ENCODE measurements around the gene TMEM52. TPM values are rescaled to one million over a fixed set of nuclear protein-coding genes. Genes with fewer than 3 reads are reported as not detected.
"Not testable (repeated sequence)": the region's sequence is repeated elsewhere in the genome, so short reads cannot be mapped to it uniquely, and the experiment has no call there.

TMEM52 gene
- total RNA-seq, 4 donors from 2014 or later: 0.74 to 5.7 (median 3.5) TPM

DNA sequence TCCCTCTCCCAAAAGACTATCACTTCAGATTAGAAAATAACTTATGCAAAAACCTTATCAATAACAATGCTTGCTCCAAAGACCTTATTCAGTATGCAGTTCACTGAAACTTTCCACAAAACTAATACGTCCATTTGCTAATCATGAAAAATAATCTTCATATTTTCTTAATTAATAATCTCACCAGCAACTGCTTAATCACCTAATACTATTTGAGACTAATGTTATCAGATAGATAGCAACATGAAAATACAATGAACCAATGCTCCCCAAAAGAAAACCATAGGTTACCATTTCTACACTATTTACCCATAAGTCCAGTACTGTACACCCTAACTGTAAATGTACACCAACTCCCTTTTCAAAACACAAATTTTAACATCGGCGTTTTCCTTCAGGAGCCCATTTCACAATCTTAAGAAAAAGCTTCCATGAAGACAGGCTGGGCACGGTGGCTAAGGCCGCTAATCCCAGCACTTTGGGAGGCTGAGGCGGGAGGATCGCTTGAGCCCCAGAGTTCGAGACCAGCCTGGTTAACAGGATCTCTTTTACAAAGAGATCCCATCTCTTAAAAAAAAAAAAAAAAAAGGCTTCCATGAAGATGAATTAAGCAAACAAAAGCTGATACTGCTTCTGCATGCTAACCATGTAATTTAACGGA is 29.9 kb downstream of the TMEM52 start:
- no peak for ATAC-seq (ENCODE audit: low FRiP score)
- TF ChIP-seq, protein P1, sequence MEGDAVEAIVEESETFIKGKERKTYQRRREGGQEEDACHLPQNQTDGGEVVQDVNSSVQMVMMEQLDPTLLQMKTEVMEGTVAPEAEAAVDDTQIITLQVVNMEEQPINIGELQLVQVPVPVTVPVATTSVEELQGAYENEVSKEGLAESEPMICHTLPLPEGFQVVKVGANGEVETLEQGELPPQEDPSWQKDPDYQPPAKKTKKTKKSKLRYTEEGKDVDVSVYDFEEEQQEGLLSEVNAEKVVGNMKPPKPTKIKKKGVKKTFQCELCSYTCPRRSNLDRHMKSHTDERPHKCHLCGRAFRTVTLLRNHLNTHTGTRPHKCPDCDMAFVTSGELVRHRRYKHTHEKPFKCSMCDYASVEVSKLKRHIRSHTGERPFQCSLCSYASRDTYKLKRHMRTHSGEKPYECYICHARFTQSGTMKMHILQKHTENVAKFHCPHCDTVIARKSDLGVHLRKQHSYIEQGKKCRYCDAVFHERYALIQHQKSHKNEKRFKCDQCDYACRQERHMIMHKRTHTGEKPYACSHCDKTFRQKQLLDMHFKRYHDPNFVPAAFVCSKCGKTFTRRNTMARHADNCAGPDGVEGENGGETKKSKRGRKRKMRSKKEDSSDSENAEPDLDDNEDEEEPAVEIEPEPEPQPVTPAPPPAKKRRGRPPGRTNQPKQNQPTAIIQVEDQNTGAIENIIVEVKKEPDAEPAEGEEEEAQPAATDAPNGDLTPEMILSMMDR (IDR thresholded peaks at IDR 0.05): no peak
- DNase-seq (ENCODE audit: low spot score): no peak

DNA sequence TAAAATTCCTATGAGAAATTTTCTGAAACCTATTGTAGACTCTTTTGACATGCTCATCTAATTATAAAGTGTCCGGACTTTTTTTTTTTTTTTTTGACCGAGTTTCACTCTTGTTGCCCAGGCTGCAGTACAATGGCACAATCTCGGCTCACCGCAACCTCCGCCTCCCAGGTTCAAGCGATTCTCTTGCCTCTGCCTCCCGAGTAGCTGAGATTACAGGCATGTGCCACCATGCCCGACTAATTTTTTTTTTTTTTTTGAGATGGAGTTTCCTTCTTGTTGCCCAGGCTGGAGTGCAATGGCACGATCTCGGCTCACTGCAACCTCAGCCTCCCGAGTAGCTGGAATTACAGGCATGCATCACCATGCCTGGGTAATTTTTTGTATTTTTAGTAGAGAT is 35.2 kb downstream of the TMEM52 start:
- ATAC-seq (ENCODE audit: low FRiP score); DNase-seq (ENCODE audit: low spot score): not testable (repeated sequence)

DNA sequence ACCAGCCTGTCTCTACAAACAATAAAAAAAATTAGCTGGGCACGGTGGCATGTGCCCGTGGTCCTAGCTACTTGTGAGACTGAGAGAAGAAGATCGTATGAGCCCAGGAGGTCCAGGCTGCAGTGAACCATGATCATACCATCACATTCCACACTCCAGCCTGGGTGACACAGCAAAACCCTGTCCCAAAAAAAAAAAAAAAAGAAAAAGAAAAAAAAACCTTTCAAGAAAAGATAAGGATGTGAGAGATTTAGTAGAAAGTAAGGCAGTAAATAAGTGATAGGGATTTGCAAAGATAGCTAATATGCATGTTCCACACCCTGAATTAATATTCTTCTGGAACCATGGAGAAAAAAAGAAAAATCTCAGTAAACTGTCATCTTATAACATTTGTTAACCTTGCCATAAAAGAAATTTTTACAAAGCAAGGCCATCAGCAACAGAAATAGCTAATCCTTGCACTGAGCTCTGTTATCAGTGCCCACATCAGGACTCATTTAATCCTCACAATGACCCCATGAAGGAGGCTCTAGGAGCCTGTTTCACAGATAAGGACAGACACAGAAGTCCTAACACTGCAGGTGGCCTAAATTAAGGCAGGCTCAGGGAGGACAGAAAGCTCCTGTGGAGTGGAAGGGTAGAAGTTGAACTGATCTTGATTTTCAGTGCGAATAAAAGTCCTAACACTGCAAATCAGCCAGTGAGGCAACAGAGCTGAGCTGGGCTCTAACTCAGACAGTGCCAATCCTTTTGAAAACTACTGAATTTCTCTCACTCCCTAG is 35.8 kb downstream of the TMEM52 start:
- no peak for ATAC-seq (ENCODE audit: low FRiP score)
- TF ChIP-seq, protein P1 (IDR thresholded peaks at IDR 0.05): no peak
- no peak for DNase-seq (ENCODE audit: low spot score)

DNA sequence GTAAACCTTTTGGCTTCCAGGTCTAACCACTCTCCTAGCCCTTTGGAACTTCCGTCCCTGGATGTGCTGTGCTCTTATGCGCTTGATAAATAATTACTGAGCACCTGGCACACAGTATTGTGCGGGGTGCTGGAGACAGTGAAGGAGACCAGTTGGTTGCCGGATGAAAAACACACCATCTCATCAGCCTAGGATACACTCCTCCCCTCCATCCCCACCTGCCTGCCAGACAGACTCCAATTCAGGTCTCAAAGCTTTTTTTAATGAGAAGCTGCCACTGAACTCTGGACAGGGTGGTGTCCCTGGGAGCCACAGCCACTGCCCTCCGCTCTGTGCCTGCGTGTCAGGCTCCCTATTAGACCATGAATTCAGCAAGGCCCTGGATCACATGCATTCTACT is 37.4 kb downstream of the TMEM52 start:
- TF ChIP-seq, protein P1 (IDR thresholded peaks at IDR 0.05): no peak
- DNase-seq (ENCODE audit: low spot score) (no peak), ATAC-seq (ENCODE audit: low FRiP score) (no peak)

DNA sequence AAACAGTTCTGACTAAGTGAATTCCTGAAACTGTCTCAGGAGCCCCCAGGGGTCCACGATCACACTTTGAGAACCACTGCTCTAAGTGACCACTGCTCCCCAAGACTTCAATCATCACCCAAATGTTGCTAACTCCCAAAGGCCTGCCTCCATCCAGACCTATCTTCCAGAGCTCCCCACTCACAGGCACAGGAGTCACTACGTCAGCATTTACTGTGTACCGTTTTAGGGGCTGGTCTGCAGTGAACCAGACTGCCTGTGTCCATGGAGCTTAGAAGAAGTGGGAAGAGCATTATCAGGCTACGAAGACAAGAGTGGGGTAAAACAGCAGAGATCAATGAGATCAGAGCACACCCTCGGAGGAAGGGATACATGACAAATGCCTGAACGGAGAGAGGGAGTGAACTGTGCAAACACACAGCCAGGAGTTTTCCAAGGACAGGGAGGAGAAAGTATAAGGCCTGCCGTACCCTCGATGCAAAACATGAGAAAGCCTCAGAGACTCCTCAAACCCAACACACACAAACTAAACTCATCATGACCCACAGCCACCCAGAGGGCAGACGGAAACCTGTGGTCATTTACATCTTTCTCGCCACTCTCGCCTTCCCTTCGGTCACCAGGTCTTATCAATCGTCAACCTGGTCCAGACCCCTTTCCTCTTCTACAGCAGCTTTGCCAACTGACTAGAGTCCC is 38.3 kb downstream of the TMEM52 start:
- ATAC-seq (ENCODE audit: low FRiP score): no peak
- no peak for DNase-seq (ENCODE audit: low spot score)
- TF ChIP-seq, protein P1 (IDR thresholded peaks at IDR 0.05): no peak

DNA sequence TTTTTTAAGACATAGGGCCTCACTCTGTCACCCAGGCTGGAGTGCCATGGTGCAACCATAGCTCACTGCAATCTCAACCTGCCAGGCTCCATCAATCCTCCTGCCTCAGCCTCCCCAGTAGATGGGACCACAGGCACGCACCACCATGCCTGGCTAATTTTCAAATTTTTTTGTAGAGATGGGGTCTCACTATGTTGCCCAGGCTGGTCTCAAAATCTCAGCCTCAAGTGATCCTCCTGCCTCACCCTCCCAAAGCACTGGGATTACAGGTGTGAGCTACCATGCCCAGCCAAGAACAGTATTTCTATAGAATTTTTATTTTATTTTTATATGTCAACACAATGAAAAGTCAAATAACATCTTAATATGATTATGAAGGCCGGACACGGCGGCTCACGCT is 39.1 kb downstream of the TMEM52 start:
- DNase-seq (ENCODE audit: low spot score) (no peak), ATAC-seq (ENCODE audit: low FRiP score) (no peak)
- TF ChIP-seq, protein P1 (IDR thresholded peaks at IDR 0.05): no peak

DNA sequence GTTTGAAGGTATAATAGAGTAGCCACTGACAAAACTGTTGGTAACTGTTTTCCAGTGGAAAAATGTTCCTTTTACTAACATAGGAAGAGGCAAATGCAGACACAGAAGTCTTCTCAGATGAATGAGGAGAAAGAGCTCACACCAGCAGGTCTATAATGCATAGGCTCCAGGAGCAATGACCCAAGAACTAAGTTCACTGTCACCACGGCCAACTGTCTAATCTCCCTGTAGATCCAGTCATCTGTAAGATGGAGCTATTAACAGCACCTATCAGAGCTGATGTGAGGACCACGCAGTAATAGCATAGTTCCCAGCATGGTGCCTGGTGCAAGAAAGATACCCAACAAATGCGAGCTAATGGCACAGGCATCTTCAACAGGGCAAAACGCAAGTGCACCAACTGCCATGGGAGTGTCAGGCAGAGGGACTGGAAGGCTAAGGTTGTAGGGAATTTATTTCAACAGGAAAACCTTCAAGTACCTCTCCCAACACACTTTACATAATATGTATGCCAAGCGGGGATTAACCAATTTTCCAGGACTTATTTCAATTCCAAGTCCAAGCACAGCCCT is 41.1 kb downstream of the TMEM52 start:
- DNase-seq (ENCODE audit: low spot score) (no peak), ATAC-seq (ENCODE audit: low FRiP score) (no peak)
- TF ChIP-seq, protein P1 (IDR thresholded peaks at IDR 0.05): no peak
